Measurements from ENCODE around the gene CD48. TPM values are rescaled to one million over a fixed set of nuclear protein-coding genes. Genes with fewer than 3 reads are reported as not detected.

Gene CD48
- total and polyA plus RNA-seq, 2 of the 4 experiments (the other 2 are of a cell fraction): not detected

DNA sequence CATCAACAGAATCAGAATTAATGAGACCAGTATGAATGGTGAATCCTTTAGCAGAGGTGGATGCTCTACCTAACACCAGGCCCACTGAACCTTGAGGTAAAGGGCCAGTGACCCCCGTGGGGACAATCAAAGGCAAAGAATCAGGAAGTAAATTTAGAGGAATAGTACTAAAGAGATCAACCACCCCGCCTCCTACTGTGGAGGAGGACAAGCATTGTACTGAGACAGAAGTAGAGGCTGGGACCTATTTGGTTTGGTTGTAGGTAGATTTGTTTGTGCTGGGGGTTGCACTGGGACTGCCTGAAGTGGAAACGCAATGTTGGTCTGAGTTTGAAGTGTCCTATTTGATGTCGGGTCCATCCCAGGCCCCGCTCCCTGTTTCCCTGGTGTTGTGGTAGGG is 9.5 kb downstream of the CD48 start:
- Histone ChIP-seq H3K4ac (ENCODE audit: low read depth, low read length) (no peak overlapping the region), H3K27ac (ENCODE audit: insufficient read depth, low read length) (no peak overlapping the region), H2BK15ac (ENCODE audit: low read depth, low read length) (no peak overlapping the region), H2BK5ac (ENCODE audit: low read depth, low read length, poor library complexity, severe bottlenecking) (no peak overlapping the region), H3K18ac (ENCODE audit: low read depth, low read length) (no peak overlapping the region), H3K14ac (replicated peaks; ENCODE audit: low read depth, low read length) (no peak overlapping the region), H3K79me1 (ENCODE audit: low read depth in 1 of 2, low read length in 2 of 2) (no peaks in the 10 kb centered on the region), H3K36me3 (ENCODE audit: control insufficient read depth, insufficient read depth, low read length) (no peaks in the 10 kb centered on the region), H3K56ac (ENCODE audit: extremely low read depth, insufficient read depth, low read length) (no peak overlapping the region), H4K91ac (ENCODE audit: insufficient read depth, low read depth, low read length) (no peak overlapping the region), H2BK20ac (ENCODE audit: low read depth, low read length) (no peak overlapping the region), H3K4me1 (ENCODE audit: control insufficient read depth, insufficient read depth, low read length) (no peaks in the 10 kb centered on the region), H2AK5ac (ENCODE audit: low read depth, low read length) (no peak overlapping the region), H2BK120ac (ENCODE audit: low read depth, low read length) (no peak overlapping the region), H3K9me1 (ENCODE audit: insufficient read depth, low read length) (no peaks in the 10 kb centered on the region), H2AFZ (replicated peaks; ENCODE audit: low read length, poor library complexity) (no peak overlapping the region), H4K5ac (ENCODE audit: low read depth, low read length) (no peak overlapping the region), H4K20me1 (ENCODE audit: insufficient read depth, low read length) (no peaks in the 10 kb centered on the region), H3K9me3 (ENCODE audit: control insufficient read depth, insufficient read depth, low read length) (no peaks in the 10 kb centered on the region), H3K27me3 (ENCODE audit: control insufficient read depth, insufficient read depth, low read length) (no peaks in the 10 kb centered on the region), H3K4me3 (ENCODE audit: insufficient read depth, low read depth, low read length) (no peak overlapping the region), H3K9ac (ENCODE audit: low read depth, low read length) (no peak overlapping the region), H3K23ac (ENCODE audit: low read depth, low read length) (no peak overlapping the region), H4K8ac (ENCODE audit: low read depth in 2 of 2, low read length in 2 of 2) (no peak overlapping the region), H3K4me2 (ENCODE audit: low read depth, low read length) (no peak overlapping the region), H2AK9ac (replicated peaks; ENCODE audit: low read depth, low read length, poor library complexity) (no peak overlapping the region)
- TF ChIP-seq, protein P1, sequence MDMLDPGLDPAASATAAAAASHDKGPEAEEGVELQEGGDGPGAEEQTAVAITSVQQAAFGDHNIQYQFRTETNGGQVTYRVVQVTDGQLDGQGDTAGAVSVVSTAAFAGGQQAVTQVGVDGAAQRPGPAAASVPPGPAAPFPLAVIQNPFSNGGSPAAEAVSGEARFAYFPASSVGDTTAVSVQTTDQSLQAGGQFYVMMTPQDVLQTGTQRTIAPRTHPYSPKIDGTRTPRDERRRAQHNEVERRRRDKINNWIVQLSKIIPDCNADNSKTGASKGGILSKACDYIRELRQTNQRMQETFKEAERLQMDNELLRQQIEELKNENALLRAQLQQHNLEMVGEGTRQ (IDR thresholded peaks at IDR 0.05; ENCODE audit: low read depth, low read length): no peak
- TF ChIP-seq, protein P2, sequence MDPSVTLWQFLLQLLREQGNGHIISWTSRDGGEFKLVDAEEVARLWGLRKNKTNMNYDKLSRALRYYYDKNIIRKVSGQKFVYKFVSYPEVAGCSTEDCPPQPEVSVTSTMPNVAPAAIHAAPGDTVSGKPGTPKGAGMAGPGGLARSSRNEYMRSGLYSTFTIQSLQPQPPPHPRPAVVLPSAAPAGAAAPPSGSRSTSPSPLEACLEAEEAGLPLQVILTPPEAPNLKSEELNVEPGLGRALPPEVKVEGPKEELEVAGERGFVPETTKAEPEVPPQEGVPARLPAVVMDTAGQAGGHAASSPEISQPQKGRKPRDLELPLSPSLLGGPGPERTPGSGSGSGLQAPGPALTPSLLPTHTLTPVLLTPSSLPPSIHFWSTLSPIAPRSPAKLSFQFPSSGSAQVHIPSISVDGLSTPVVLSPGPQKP (IDR thresholded peaks at IDR 0.05; ENCODE audit: borderline replicate concordance, low read depth, low read length): no peak
- TF ChIP-seq, protein P3, sequence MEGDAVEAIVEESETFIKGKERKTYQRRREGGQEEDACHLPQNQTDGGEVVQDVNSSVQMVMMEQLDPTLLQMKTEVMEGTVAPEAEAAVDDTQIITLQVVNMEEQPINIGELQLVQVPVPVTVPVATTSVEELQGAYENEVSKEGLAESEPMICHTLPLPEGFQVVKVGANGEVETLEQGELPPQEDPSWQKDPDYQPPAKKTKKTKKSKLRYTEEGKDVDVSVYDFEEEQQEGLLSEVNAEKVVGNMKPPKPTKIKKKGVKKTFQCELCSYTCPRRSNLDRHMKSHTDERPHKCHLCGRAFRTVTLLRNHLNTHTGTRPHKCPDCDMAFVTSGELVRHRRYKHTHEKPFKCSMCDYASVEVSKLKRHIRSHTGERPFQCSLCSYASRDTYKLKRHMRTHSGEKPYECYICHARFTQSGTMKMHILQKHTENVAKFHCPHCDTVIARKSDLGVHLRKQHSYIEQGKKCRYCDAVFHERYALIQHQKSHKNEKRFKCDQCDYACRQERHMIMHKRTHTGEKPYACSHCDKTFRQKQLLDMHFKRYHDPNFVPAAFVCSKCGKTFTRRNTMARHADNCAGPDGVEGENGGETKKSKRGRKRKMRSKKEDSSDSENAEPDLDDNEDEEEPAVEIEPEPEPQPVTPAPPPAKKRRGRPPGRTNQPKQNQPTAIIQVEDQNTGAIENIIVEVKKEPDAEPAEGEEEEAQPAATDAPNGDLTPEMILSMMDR (conservative IDR thresholded peaks at IDR 0.05; ENCODE audit: low read depth, low read length): no peak
- TF ChIP-seq MAFK (IDR thresholded peaks at IDR 0.05; ENCODE audit: low read depth, low read length): no peak
- TF ChIP-seq CHD1 (IDR thresholded peaks at IDR 0.05; ENCODE audit: low read depth, low read length): no peak
- no peak for TF ChIP-seq MAZ (IDR thresholded peaks at IDR 0.05; ENCODE audit: borderline replicate concordance, low read depth, low read length)
- no peak for TF ChIP-seq RCOR1 (IDR thresholded peaks at IDR 0.05; ENCODE audit: insufficient replicate concordance, low read length)
- no peak for TF ChIP-seq SMC3 (IDR thresholded peaks at IDR 0.05; ENCODE audit: low read depth, low read length)
- no peak for TF ChIP-seq FOS (IDR thresholded peaks at IDR 0.05; ENCODE audit: low read depth, low read length)
- TF ChIP-seq BHLHE40 (IDR thresholded peaks at IDR 0.05; ENCODE audit: low read depth, low read length): no peak
- TF ChIP-seq NFE2L2 (IDR thresholded peaks at IDR 0.05; ENCODE audit: low read depth, low read length): no peak
- no peak for TF ChIP-seq POLR2A (IDR thresholded peaks at IDR 0.05; ENCODE audit: low read depth, low read length)
- TF ChIP-seq RAD21 (IDR thresholded peaks at IDR 0.05; ENCODE audit: low read length): no peak
- TF ChIP-seq CEBPB (IDR thresholded peaks at IDR 0.05; ENCODE audit: low read depth, low read length): no peak
- no peak for TF ChIP-seq MXI1 (IDR thresholded peaks at IDR 0.05; ENCODE audit: borderline replicate concordance, low read depth, low read length)
- no peak for TF ChIP-seq RFX5 (IDR thresholded peaks at IDR 0.05; ENCODE audit: low read depth, low read length)
- in situ Hi-C loops (cut with MboI; ENCODE audit: low sequenced_read_pairs) (no loop called here), dilution Hi-C loops (cut with HindIII; ENCODE audit: low sequenced_read_pairs, unreplicated experiment) (no loop called here), intact Hi-C loops (cut with micrococcal nuclease) (no loop called here)
- ChIA-PET CTCF (no interaction called here), POLR2A (ENCODE audit: unreplicated experiment) (no interaction called here)
- DNase-seq: no peak
- no TSS peak for BruUV-seq (replicated peaks)
- no peak for ATAC-seq (ENCODE audit: low read depth)
- WGBS, 2 experiments (ENCODE audit: extremely low coverage in 2 of 2, insufficient read length in 1 of 2): 60% methylated on average over 1 of the region's 5 CpGs; no CpG with 5 or more reads in 1 of the 2 experiments
